SK-N-SH (cell line): ENCODE results near the gene PARN. TPM values are rescaled to one million over a fixed set of nuclear protein-coding genes. Genes with fewer than 3 reads are reported as not detected.

Experiments
- CTCF ChIA-PET: fragments of 300-600, 350-600 bp; formaldehyde crosslinking; extraction: SDS; loops from one replicate; lab custom pipeline; 2021; lab: Yijun Ruan, JAX
- POLR2A ChIA-PET: fragments of 350-600 bp; sonication (Branson Sonifier 250); formaldehyde crosslinking; extraction: SDS; loops from one replicate; lab custom pipeline; 2020; ENCODE audit warnings: antibody characterized with exemption, inconsistent platforms; lab: Yijun Ruan, JAX
- DNase-seq: peaks from one replicate; pipeline ENCODE4 v3.0.0; 2012
- H2AFZ ChIP-seq: fragments of 200-600 bp; sonication (generic); 2 replicates; pipeline ENCODE4 v1.8.1; 2016; ENCODE audit warnings: antibody characterized with exemption, mild to moderate bottlenecking, low read depth
- H3F3A ChIP-seq: fragments of 200-600 bp; sonication (generic); replicated peaks from 2 replicates; pipeline ENCODE3; 2016; ENCODE audit warnings: antibody characterized with exemption, mild to moderate bottlenecking; ENCODE audit not compliant: insufficient read depth
- H3K27ac ChIP-seq, 2 experiments: fragments of 200-500 bp in 1 of 2; fragments of 200-600 bp in 1 of 2; sonication (Bioruptor generic) in 1 of 2; sonication (generic), shearing (Covaris generic) in 1 of 2; 2 replicates each; pipeline versions ENCODE4 v1.5.1 to v1.6.1; 2014 to 2016; ENCODE audit warnings: low read depth in 2 of 2, inconsistent platforms in 1 of 2, low read length in 1 of 2, mild to moderate bottlenecking in 1 of 2, mixed read lengths in 1 of 2
- H3K27me3 ChIP-seq: fragments of 200-600 bp; sonication (generic), shearing (Covaris generic); 2 replicates; pipeline ENCODE4 v1.6.1; 2016; ENCODE audit warnings: mixed run types; ENCODE audit not compliant: insufficient read depth
- H3K36me3 ChIP-seq, 2 experiments: fragments of 200-500 bp in 1 of 2; fragments of 200-600 bp in 1 of 2; sonication (Bioruptor generic) in 1 of 2; sonication (generic) in 1 of 2; replicated peaks in 1 of 2; 2 replicates each; pipeline versions ENCODE3 to v1.5.1; 2014 to 2016; ENCODE audit warnings: low read length in 1 of 2, mild to moderate bottlenecking in 1 of 2; ENCODE audit not compliant: insufficient read depth in 2 of 2, control insufficient read depth in 1 of 2
- H3K4me1 ChIP-seq, 2 experiments: fragments of 200-500 bp in 1 of 2; fragments of 200-600 bp in 1 of 2; sonication (Bioruptor generic) in 1 of 2; sonication (generic), shearing (Covaris generic) in 1 of 2; 2 replicates each; pipeline versions ENCODE4 v1.5.1 to v1.6.1; 2014 to 2016; ENCODE audit warnings: low read depth in 1 of 2, low read length in 1 of 2, mixed run types in 1 of 2; ENCODE audit not compliant: insufficient read depth in 2 of 2, control insufficient read depth in 1 of 2
- H3K4me2 ChIP-seq: fragments of 200-600 bp; sonication (generic), shearing (Covaris generic); 2 replicates; pipeline ENCODE4 v1.6.1; 2017; ENCODE audit warnings: mixed run types
- H3K4me3 ChIP-seq, 2 experiments: fragments of 200-500 bp in 1 of 2; fragments of 200-600 bp in 1 of 2; sonication (Bioruptor generic) in 1 of 2; sonication (generic), shearing (Covaris generic) in 1 of 2; 2 replicates each; pipeline versions ENCODE4 v1.5.1 to v1.8.1; 2014 to 2016; ENCODE audit warnings: low read depth in 2 of 2, inconsistent platforms in 1 of 2, low read length in 1 of 2, mild to moderate bottlenecking in 1 of 2, mixed read lengths in 1 of 2, moderate library complexity in 1 of 2
- H3K79me2 ChIP-seq: fragments of 200-600 bp; sonication (generic); 2 replicates; pipeline ENCODE4 v1.8.1; 2017; ENCODE audit warnings: mild to moderate bottlenecking; ENCODE audit not compliant: insufficient read depth
- H3K9ac ChIP-seq: fragments of 200-600 bp; sonication (generic); 2 replicates; pipeline ENCODE4 v1.6.1; 2017; ENCODE audit warnings: mixed run types
- H3K9me2 ChIP-seq: fragments of 200-600 bp; sonication (generic); 2 replicates; pipeline ENCODE4 v1.6.1; 2017; ENCODE audit warnings: mixed run types
- H3K9me3 ChIP-seq: fragments of 200-600 bp; sonication (generic); 2 replicates; pipeline ENCODE4 v1.6.1; 2017; ENCODE audit warnings: mixed run types, mild to moderate bottlenecking, moderate library complexity
- H4K20me1 ChIP-seq: fragments of 200-600 bp; sonication (generic); 2 replicates; pipeline ENCODE4 v1.6.1; 2017; ENCODE audit warnings: mild to moderate bottlenecking, mixed run types; ENCODE audit not compliant: insufficient read depth
- CHD2 ChIP-seq: fragments of 150-350 bp; IDR thresholded peaks from 2 replicates; pipeline ENCODE4 v1.6.1; 2018; ENCODE audit warnings: low read length; ENCODE audit not compliant: partially characterized antibody
- EZH2phosphoT487 ChIP-seq: fragments of 200-600 bp; sonication (generic); IDR thresholded peaks from 2 replicates; pipeline ENCODE4 v1.6.1; 2017; ENCODE audit warnings: low read depth, mixed run types, mild to moderate bottlenecking, antibody characterized with exemption, moderate library complexity, borderline replicate concordance
- FOSL2 ChIP-seq: IDR thresholded peaks from 2 replicates; pipeline ENCODE4 v1.4.0; 2012; ENCODE audit warnings: low read depth, mild to moderate bottlenecking, moderate library complexity, borderline replicate concordance
- GATA2 ChIP-seq: sonication (generic); formaldehyde crosslinking; IDR thresholded peaks from 2 replicates; pipeline ENCODE4 v1.5.0; 2020; ENCODE audit warnings: mild to moderate bottlenecking, missing genetic modification reagents
- JUND ChIP-seq: IDR thresholded peaks from 2 replicates; pipeline ENCODE4 v1.4.0; 2012
- MAX ChIP-seq: IDR thresholded peaks from 2 replicates; pipeline ENCODE4 v1.4.0; 2012; ENCODE audit warnings: low read depth
- MEF2A ChIP-seq: IDR thresholded peaks from 2 replicates; pipeline ENCODE4 v1.4.0; 2012; ENCODE audit warnings: low read depth, borderline replicate concordance
- NFIC ChIP-seq: IDR thresholded peaks from 2 replicates; pipeline ENCODE4 v1.4.0; 2012; ENCODE audit warnings: borderline replicate concordance
- POLR2AphosphoS5 ChIP-seq: IDR thresholded peaks from 2 replicates; pipeline ENCODE4 v1.6.1; 2012; ENCODE audit warnings: low read depth, low read length
- RAD21 ChIP-seq: IDR thresholded peaks from 2 replicates; pipeline ENCODE4 v1.6.1; 2012; ENCODE audit warnings: mild to moderate bottlenecking, low read length
- REST ChIP-seq: IDR thresholded peaks from 2 replicates; pipeline ENCODE4 v1.6.1; 2012; ENCODE audit warnings: mild to moderate bottlenecking, low read depth, low read length, moderate library complexity
- RFX5 ChIP-seq: IDR thresholded peaks from 2 replicates; pipeline ENCODE4 v1.6.1; 2012; ENCODE audit warnings: mild to moderate bottlenecking, improper control_type of control experiment, low read length
- SMC3 ChIP-seq: IDR thresholded peaks from 2 replicates; pipeline ENCODE4 v1.6.1; 2012; ENCODE audit warnings: low read depth, low read length, improper control_type of control experiment
- TAF1 ChIP-seq: IDR thresholded peaks from 2 replicates; pipeline ENCODE4 v1.6.1; 2012; ENCODE audit warnings: low read depth, mild to moderate bottlenecking, low read length, moderate library complexity, borderline replicate concordance
- TEAD4 ChIP-seq: IDR thresholded peaks from 2 replicates; pipeline ENCODE4 v1.4.0; 2012; ENCODE audit warnings: mild to moderate bottlenecking, borderline replicate concordance; ENCODE audit not compliant: insufficient read depth
- USF1 ChIP-seq: IDR thresholded peaks from 2 replicates; pipeline ENCODE4 v1.4.0; 2012; ENCODE audit warnings: low read depth, borderline replicate concordance
- YY1 ChIP-seq: IDR thresholded peaks from 2 replicates; pipeline ENCODE4 v1.4.0; 2012; ENCODE audit warnings: low read depth, mild to moderate bottlenecking
- WGBS: methylation state at CpG from one replicate; pipeline ENCODE4 v1.1.6; 2017; ENCODE audit warnings: low lambda C conversion rate; 5-methylcytosine and 5-hydroxymethylcytosine counted together
- polyA plus RNA-seq, 3 experiments: library from polyadenylated mRNA; depleted of rRNA; stranded (reverse); fragments of >200 nt; gene quantifications; 2 replicates each; pipeline ENCODE4 v1.2.3, GENCODE V29; 2012

Gene PARN
- polyA plus RNA-seq, 1 of the 3 experiments (the other 2 are of a cell fraction), result 20.5 TPM

- TF ChIP-seq MEF2A (no peak), REST (no peak), RFX5 (no peak), MAX (no peak), POLR2AphosphoS5 (no peak), FOSL2 (no peak), CHD2 (no peak), NFIC (no peak), TAF1 (no peak), TEAD4 (no peak), SMC3 (no peak), USF1 (no peak), EZH2phosphoT487 (no peak), GATA2 (no peak), RAD21 (no peak), JUND (no peak), YY1 (no peak)
- no peaks in the 10 kb centered on the region for H3F3A ChIP-seq
- POLR2A ChIA-PET, result interaction anchor here (0.6 kb wide), 1 partner anchor 10 kb away, joined by 4 read pairs; no protein-coding TSS in a partner anchor
- no peaks in the 10 kb centered on the region for H3K9me3 ChIP-seq
- no peak overlapping the region for H3K4me2 ChIP-seq
- CTCF ChIA-PET, result interaction anchor here (0.6 to 0.9 kb wide), 2 partner anchors 519 to 1113 kb away, joined by 3 read pairs; partner anchors contain the start of gene ERCC4
- WGBS, result 93% methylated on average over 1 of the region's 1 CpG
- H3K36me3 ChIP-seq, result peaks cover 0 to 4% of the 10 kb centered on the region in 2 experiments
- no peak overlapping the region for H3K27ac ChIP-seq
- H2AFZ ChIP-seq, result no peak overlapping the region
- H3K4me3 ChIP-seq, result no peak overlapping the region
- no peaks in the 10 kb centered on the region for H4K20me1 ChIP-seq
- no peak overlapping the region for H3K9ac ChIP-seq
- H3K4me1 ChIP-seq, result peaks cover 0 to 22% of the 10 kb centered on the region in 2 experiments; a peak in 1 of 4 replicates
- H3K79me2 ChIP-seq, result no peaks in the 10 kb centered on the region
- DNase-seq, result no peak
- H3K27me3 ChIP-seq, result no peaks in the 10 kb centered on the region
- no peaks in the 10 kb centered on the region for H3K9me2 ChIP-seq
Observed at GRCh38 chr16:14438256-14438655, 191.8 kb downstream of the PARN start.
